ENCODE measurements around the gene WDTC1. TPM values are rescaled to one million over a fixed set of nuclear protein-coding genes. Genes with fewer than 3 reads are reported as not detected.

The WDTC1 gene
- total and polyA plus RNA-seq, 9 of the 15 experiments (the other 6 are each of a cell fraction or from before 2014, with no cell fraction given) = 0.18 to 32.3 (median 8.8) TPM

GRCh38 chr1:27321813-27322568 lies 87.6 kb downstream of the WDTC1 start, which contains the start of gene TMEM222 (continued):
- TF ChIP-seq ZBTB40 (IDR thresholded peaks at IDR 0.05) = peak; percentile 100
- TF ChIP-seq ZBTB40 (CRISPR knock-in tag; IDR thresholded peaks at IDR 0.05) = no peak; the same call in 1 of the 2 replicates
- TF ChIP-seq ZKSCAN1 (IDR thresholded peaks at IDR 0.05; ENCODE audit: low read depth, low read length) = peak; percentile 61; the same call in 1 of the 2 replicates
- peak; percentile 76 for TF ChIP-seq MBD2 (IDR thresholded peaks at IDR 0.05; ENCODE audit: borderline replicate concordance, low read depth)
- TF ChIP-seq FOXJ2 (tag; IDR thresholded peaks at IDR 0.05) = peak; percentile 51; the same call in 1 of the 2 replicates
- TF ChIP-seq ZNF384 (IDR thresholded peaks at IDR 0.05; ENCODE audit: low read depth, low read length) = peak; percentile 58; the same call in 1 of the 2 replicates
- TF ChIP-seq SMC3 (conservative IDR thresholded peaks at IDR 0.05; ENCODE audit: insufficient read depth, low read depth, low read length) = peak; percentile 26; the same call in 1 of the 2 replicates
- TF ChIP-seq HDAC1 (IDR thresholded peaks at IDR 0.05) = peak in 1 of 2 experiments; percentile 93; a peak in 2 of 4 replicates
- TF ChIP-seq, protein P1, sequence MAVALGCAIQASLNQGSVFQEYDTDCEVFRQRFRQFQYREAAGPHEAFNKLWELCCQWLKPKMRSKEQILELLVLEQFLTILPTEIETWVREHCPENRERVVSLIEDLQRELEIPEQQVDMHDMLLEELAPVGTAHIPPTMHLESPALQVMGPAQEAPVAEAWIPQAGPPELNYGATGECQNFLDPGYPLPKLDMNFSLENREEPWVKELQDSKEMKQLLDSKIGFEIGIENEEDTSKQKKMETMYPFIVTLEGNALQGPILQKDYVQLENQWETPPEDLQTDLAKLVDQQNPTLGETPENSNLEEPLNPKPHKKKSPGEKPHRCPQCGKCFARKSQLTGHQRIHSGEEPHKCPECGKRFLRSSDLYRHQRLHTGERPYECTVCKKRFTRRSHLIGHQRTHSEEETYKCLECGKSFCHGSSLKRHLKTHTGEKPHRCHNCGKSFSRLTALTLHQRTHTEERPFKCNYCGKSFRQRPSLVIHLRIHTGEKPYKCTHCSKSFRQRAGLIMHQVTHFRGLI (CRISPR knock-in tag; IDR thresholded peaks at IDR 0.05) = no peak
- TF ChIP-seq ZNF583 (CRISPR knock-in tag; IDR thresholded peaks at IDR 0.05) = peak; percentile 82; the same call in 1 of the 2 replicates
- peak; percentile 34 for TF ChIP-seq CHD1 (IDR thresholded peaks at IDR 0.05; ENCODE audit: low read length)
- no peak for TF ChIP-seq MIER1 (IDR thresholded peaks at IDR 0.05; ENCODE audit: low read depth)
- TF ChIP-seq L3MBTL2 (IDR thresholded peaks at IDR 0.05) = peak; percentile 79
- TF ChIP-seq POLR2G (IDR thresholded peaks at IDR 0.05; ENCODE audit: low read depth, low read length) = peak; percentile 98
- TF ChIP-seq ZNF780A (CRISPR knock-in tag; IDR thresholded peaks at IDR 0.05) = no peak
- peak; percentile 92 for TF ChIP-seq TAF1 (IDR thresholded peaks at IDR 0.05; ENCODE audit: control insufficient read depth, extremely low read depth, insufficient read depth, low read length, severe bottlenecking)
- TF ChIP-seq HCFC1 (IDR thresholded peaks at IDR 0.05; ENCODE audit: low read depth, low read length) = peak; percentile 89
- 0 out of 2 replicates have a peak, but pooled peaks have one; percentile 24 for TF ChIP-seq KDM2B (CRISPR knock-in tag; IDR thresholded peaks at IDR 0.05)

Measured in K562 (cell line).